ENCODE measurements around the gene SERPINA1.
A peak's percentile ranks its signal among the peaks of the same experiment; 100 is the strongest.

SERPINA1 gene

DNA sequence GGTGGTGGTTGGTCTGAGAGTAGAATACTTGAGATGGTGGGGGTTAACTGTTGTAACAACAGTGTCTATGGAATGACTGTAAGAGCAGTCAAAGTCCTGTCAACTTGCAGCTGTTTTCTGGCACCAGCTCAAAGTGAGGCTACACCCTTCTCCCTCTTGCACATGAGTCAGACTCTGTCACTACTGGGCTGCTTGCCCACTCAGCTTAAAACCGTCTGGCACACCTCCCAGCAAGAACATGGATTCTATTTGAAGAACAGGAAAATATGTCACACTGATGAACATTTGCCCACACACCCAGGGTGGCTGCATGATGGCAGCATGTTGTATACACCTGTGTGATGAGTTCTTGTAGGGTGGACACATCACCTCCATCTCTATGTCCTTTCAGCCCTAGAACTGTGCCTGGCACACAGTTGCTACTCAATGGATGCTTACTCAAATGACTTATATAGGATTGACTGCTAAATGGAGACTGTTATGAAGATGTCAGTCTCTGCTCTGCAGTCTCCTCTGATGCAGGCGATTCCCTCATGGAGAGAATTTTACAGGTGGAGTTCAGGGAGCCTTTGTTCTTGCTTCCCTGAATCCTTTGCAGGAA lies 46.0 kb downstream of the SERPINA1 start:
- Mint-ChIP-seq H3K4me3 (no peak overlapping the region), H3K36me3 (ENCODE audit: insufficient read depth) (no peaks in the 10 kb centered on the region), H3K9me3 (no peaks in the 10 kb centered on the region), H3K27ac (ENCODE audit: low read depth) (peak overlapping the region; percentile 1), H3K4me1 (peaks cover 21% of the 10 kb centered on the region), H3K27me3 (peaks cover 27% of the 10 kb centered on the region)
- no peak for DNase-seq (ENCODE audit: low spot score in 2 of 2)
- ATAC-seq (replicated peaks; ENCODE audit: extremely low read depth, poor library complexity, severe bottlenecking) = no peak

DNA sequence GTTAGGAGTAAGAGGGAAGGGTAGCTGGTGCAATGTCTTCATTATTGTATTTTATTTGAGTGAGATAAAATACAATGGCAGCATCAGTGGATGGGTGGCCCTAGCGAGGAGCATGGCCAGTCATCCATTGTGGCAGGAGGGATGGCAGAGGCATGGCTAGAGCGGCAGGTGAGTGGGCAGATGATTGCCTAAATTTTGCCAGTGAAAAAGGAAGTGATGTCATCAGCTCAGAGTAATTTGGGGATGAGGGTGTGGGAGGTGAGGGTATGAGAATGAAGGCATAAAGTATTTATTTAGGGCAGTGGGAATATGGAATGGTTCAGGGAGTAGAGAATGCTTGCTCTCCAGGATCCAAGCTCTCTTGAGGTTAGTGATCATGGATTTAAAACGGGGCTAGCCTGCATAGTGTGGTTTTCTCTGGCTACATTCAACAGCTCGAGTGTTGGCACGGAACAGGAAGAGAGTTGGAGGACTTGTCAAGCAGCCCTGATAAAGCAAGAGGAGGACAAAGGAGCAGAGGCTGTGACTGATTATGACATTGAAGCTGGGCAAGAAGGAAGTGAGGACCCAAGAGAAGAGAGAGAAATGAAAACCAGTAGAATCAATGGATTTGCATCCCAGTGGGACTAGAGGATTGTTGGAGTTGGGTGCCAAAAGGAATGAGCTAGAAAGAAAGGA lies 46.6 kb downstream of the SERPINA1 start:
- DNase-seq (ENCODE audit: low spot score in 2 of 2) (no peak), ATAC-seq (replicated peaks; ENCODE audit: extremely low read depth, poor library complexity, severe bottlenecking) (no peak)
- Mint-ChIP-seq H3K4me3 (no peak overlapping the region), H3K27me3 (peaks cover 27% of the 10 kb centered on the region), H3K9me3 (no peaks in the 10 kb centered on the region), H3K4me1 (peaks cover 21% of the 10 kb centered on the region), H3K27ac (ENCODE audit: low read depth) (peak overlapping the region; percentile 1), H3K36me3 (ENCODE audit: insufficient read depth) (no peaks in the 10 kb centered on the region)

DNA sequence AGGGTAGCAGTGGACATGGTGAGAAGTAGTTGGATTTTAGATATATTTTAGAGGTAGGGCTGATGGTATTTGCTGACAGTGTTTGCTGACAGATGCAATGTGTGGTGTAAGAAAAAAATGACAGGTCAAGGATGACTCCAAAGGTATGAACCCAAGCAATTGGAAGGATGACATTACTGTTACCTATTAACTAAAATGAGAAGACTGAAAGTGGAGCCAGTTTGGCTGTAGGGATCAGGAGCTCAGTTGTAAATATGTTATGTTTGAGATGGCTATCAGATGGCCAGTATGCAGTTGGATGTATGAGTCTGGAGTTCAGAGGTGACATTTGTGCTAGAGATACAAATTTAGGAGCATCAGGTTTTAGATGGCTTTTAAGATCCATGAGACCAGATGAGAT lies 47.9 kb downstream of the SERPINA1 start:
- H3K27me3 Mint-ChIP-seq = peaks cover 30% of the 10 kb centered on the region
- no peak overlapping the region for H3K4me3 Mint-ChIP-seq
- ATAC-seq (replicated peaks; ENCODE audit: extremely low read depth, poor library complexity, severe bottlenecking) (no peak), DNase-seq (ENCODE audit: low spot score in 2 of 2) (no peak)
- H3K27ac Mint-ChIP-seq (ENCODE audit: low read depth) = no peak overlapping the region
- H3K4me1 Mint-ChIP-seq = peaks cover 15% of the 10 kb centered on the region
- H3K9me3 Mint-ChIP-seq = no peaks in the 10 kb centered on the region
- H3K36me3 Mint-ChIP-seq (ENCODE audit: insufficient read depth) = no peaks in the 10 kb centered on the region

DNA sequence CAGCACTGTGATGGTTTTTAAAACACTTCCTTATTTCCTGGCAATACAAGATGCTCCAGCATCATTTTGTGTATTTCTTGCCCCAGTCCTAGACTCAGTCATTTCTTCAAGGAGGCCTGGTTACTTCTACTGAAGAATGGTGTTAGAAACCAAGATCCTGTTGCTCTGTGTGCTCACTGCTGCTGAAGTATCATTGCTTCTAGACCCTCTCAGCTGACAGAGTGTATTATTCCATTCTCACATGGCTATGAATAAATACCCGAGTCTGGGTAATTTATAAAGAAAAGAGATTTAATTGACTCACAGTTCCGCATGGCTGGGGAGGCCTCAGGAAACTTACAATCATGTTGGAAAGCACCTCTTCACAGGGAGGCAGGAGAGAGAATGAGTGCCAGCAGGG lies 50.4 kb downstream of the SERPINA1 start:
- Mint-ChIP-seq H3K4me1 (peaks cover 9% of the 10 kb centered on the region), H3K27me3 (peaks cover 50% of the 10 kb centered on the region), H3K36me3 (ENCODE audit: insufficient read depth) (no peaks in the 10 kb centered on the region), H3K27ac (ENCODE audit: low read depth) (no peak overlapping the region), H3K4me3 (no peak overlapping the region), H3K9me3 (no peaks in the 10 kb centered on the region)
- DNase-seq (ENCODE audit: low spot score in 2 of 2) = no peak
- ATAC-seq (replicated peaks; ENCODE audit: extremely low read depth, poor library complexity, severe bottlenecking) = no peak

DNA sequence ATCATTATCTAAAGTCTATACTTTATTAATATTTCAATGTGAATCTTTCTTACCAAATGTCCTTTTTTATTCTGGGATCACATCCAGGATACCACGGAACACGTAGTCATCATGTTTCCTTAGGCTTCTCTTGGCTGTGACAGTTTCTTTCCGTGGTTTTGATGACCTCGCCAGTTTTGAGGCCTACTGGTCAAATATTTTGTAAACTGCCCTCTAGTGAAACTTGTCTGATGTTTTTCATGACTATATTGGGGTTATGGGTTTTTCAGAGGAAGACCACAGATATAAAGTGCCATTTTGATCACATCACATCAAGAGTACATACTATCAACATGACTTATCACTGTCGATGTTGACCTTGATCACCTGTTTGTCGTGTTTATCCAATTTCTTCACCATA lies 51.1 kb downstream of the SERPINA1 start:
- Mint-ChIP-seq H3K27ac (ENCODE audit: low read depth) (no peak overlapping the region), H3K36me3 (ENCODE audit: insufficient read depth) (no peaks in the 10 kb centered on the region), H3K4me3 (no peak overlapping the region), H3K9me3 (no peaks in the 10 kb centered on the region), H3K4me1 (peaks cover 9% of the 10 kb centered on the region), H3K27me3 (peaks cover 50% of the 10 kb centered on the region)
- no peak for ATAC-seq (replicated peaks; ENCODE audit: extremely low read depth, poor library complexity, severe bottlenecking)
- no peak for DNase-seq (ENCODE audit: low spot score in 2 of 2)

DNA sequence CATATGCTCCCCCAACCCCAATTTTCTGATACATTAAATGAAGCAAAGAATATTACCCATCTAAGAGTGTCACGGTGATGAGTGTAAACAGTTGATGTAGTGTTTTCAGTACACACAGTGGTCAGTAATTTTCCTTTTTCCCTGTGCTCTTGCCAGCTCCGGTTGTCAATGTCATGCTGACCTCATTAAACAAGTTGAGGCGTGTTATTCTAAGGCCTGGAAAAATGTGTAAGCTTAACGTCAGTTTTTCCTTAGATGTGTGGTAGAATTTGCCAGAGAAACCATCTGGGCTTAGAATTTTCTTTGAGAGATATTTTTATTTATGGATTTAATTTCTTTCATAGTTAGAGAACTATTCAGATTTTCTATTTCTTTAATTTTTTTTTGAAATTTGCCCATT lies 53.5 kb downstream of the SERPINA1 start:
- peaks cover 38% of the 10 kb centered on the region for H3K27me3 Mint-ChIP-seq
- DNase-seq (ENCODE audit: low spot score in 2 of 2) (no peak), ATAC-seq (replicated peaks; ENCODE audit: extremely low read depth, poor library complexity, severe bottlenecking) (no peak)
- H3K4me1 Mint-ChIP-seq = no peaks in the 10 kb centered on the region
- no peaks in the 10 kb centered on the region for H3K9me3 Mint-ChIP-seq
- no peak overlapping the region for H3K4me3 Mint-ChIP-seq
- H3K27ac Mint-ChIP-seq (ENCODE audit: low read depth) = no peak overlapping the region
- no peaks in the 10 kb centered on the region for H3K36me3 Mint-ChIP-seq (ENCODE audit: insufficient read depth)

DNA sequence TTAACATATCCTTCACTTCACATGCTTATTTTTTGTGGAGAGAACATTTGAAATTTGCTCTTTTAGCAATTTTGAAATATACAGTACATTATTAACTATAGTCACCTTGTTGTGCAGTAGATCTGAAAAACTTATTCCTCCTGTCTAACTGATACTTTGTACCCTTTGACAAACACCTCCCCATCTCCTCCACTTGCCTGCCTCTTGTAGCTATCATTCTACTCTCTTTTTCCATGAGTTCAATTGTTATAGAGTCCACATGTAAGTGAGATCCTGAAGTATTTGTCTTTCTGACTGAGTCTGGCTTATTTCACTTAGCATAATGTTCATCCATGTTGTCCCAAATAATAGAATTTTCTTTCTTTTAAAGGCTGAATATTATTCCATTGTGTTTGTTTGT lies 55.8 kb downstream of the SERPINA1 start:
- DNase-seq (ENCODE audit: low spot score in 2 of 2) = no peak
- H3K9me3 Mint-ChIP-seq = no peaks in the 10 kb centered on the region
- no peak for ATAC-seq (replicated peaks; ENCODE audit: extremely low read depth, poor library complexity, severe bottlenecking)
- H3K4me3 Mint-ChIP-seq = no peak overlapping the region
- H3K4me1 Mint-ChIP-seq = no peaks in the 10 kb centered on the region
- H3K27me3 Mint-ChIP-seq = peaks cover 24% of the 10 kb centered on the region
- H3K36me3 Mint-ChIP-seq (ENCODE audit: insufficient read depth) = no peaks in the 10 kb centered on the region
- no peak overlapping the region for H3K27ac Mint-ChIP-seq (ENCODE audit: low read depth)

DNA sequence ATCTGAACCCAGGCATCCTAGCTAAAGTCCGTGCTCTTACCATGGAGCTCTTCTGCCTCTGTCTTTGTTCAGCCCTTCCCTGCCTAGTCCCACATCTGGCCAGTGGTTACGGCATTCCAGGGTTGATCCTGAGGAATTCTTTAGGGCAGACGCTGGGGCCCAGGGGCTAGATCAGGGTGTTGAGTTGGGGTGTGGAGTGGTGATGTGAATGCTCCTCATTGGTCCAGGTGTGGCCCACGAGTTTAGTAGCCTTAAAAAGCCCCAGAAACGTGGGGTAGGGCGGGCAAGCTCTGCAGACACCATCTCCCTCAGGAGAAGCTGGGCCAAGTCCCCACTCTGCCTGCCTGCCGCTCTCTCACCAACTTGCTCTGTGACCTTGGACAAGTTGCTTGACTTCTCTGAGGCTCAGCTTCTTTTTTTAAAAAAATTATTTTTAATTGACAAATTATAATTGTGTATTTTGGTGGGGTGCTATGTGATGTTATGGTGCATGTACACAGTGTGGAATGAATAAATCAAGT lies 56.3 kb downstream of the SERPINA1 start:
- Mint-ChIP-seq H3K4me3 (no peak overlapping the region), H3K27me3 (peaks cover 24% of the 10 kb centered on the region)

DNA sequence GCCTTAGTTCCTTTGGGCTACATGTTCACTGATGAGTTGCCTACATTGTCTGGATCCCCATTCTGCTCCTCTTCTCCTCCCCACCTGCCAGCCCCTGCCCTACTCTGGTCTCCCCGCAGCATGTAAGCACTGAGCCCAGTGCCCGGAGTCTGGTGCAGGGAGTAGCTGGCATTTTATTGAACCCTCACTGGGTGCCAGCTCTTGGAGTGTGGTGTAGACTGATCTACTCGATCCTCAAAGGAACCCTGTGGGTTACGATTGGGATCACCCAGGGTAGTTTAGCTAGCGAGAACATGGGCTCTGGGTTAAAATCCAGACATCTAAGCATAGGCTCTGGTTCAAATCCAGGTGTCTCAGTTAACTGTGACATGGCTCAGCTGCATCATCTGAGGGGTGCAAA lies 56.9 kb downstream of the SERPINA1 start:
- Mint-ChIP-seq H3K27ac (ENCODE audit: low read depth) (no peak overlapping the region), H3K36me3 (ENCODE audit: insufficient read depth) (no peaks in the 10 kb centered on the region), H3K4me3 (no peak overlapping the region), H3K4me1 (no peaks in the 10 kb centered on the region), H3K27me3 (peaks cover 24% of the 10 kb centered on the region), H3K9me3 (no peaks in the 10 kb centered on the region)
- ATAC-seq (replicated peaks; ENCODE audit: extremely low read depth, poor library complexity, severe bottlenecking) (no peak), DNase-seq (ENCODE audit: low spot score in 2 of 2) (no peak)

More for the DNA sequence above, 56.3 kb downstream of the SERPINA1 start:
- no peaks in the 10 kb centered on the region for H3K36me3 Mint-ChIP-seq (ENCODE audit: insufficient read depth)
- ATAC-seq (replicated peaks; ENCODE audit: extremely low read depth, poor library complexity, severe bottlenecking) (no peak), DNase-seq (ENCODE audit: low spot score in 2 of 2) (no peak)
- H3K9me3 Mint-ChIP-seq = no peaks in the 10 kb centered on the region
- no peak overlapping the region for H3K27ac Mint-ChIP-seq (ENCODE audit: low read depth)
- H3K4me1 Mint-ChIP-seq = no peaks in the 10 kb centered on the region

DNA sequence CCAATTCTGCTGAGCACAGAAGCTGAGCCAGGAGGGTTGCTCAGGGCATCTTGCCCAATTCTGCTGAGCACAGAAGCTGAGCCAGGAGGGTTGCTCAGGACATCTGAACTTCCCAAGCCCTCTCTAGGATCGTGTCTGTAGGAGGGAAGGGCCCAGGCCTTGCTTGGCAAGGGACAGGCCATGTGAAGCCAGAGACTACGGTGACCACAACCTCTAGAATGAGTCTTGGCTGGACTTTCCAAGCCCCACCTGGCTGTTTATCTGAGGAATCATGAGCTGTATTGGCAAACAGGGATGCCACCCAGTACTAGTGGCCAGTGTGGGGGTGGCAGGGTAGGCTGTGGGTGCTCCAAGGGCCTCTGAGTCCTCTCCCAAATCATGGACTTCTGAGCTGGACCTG lies 57.5 kb downstream of the SERPINA1 start:
- ATAC-seq (replicated peaks; ENCODE audit: extremely low read depth, poor library complexity, severe bottlenecking) (no peak), DNase-seq (ENCODE audit: low spot score in 2 of 2) (no peak)
- Mint-ChIP-seq H3K9me3 (no peaks in the 10 kb centered on the region), H3K27me3 (peaks cover 30% of the 10 kb centered on the region), H3K4me1 (no peaks in the 10 kb centered on the region), H3K4me3 (no peak overlapping the region), H3K36me3 (ENCODE audit: insufficient read depth) (no peaks in the 10 kb centered on the region), H3K27ac (ENCODE audit: low read depth) (no peak overlapping the region)

DNA sequence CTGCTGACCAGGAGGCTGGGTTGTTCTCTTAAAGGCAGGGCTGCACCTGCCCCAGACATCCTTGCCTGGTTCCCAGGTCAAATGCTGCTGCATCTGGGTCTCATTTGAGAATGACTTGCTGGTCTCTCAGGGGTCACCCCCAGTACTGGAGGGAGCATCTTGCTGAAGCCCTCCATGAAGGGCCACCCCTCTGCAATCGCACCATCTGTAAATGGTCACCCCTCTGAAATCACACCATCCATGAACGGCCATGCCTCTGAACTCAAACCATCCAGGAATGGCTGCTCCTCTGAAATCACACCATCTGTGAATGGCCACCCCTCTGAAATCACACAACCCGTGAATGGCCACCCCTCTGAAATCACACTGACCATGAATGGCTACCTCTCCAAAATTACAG lies 58.0 kb downstream of the SERPINA1 start:
- H3K4me1 Mint-ChIP-seq = no peaks in the 10 kb centered on the region
- ATAC-seq (replicated peaks; ENCODE audit: extremely low read depth, poor library complexity, severe bottlenecking) (no peak), DNase-seq (ENCODE audit: low spot score in 2 of 2) (no peak)
- H3K4me3 Mint-ChIP-seq = no peak overlapping the region
- no peaks in the 10 kb centered on the region for H3K9me3 Mint-ChIP-seq
- H3K27ac Mint-ChIP-seq (ENCODE audit: low read depth) = no peak overlapping the region
- no peaks in the 10 kb centered on the region for H3K36me3 Mint-ChIP-seq (ENCODE audit: insufficient read depth)
- H3K27me3 Mint-ChIP-seq = peaks cover 29% of the 10 kb centered on the region

DNA sequence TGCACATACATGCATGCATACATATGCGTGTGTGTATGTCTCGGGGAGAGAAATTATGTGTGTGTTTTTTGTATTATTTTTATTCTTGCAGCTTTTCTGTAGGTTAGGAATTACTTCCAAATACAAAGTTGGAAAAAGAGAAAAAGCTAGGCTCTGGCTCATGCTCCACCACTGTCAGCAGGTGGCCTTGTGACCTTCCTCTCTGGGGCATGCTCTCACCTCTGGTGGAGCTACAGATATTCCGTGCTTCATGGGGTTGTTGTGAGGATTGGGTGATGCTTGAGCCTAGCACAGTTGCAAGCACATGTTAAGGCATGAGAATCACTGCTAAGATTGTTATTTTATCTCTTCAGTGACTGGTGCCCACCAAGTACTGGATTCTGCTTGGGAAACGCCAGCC lies 58.5 kb downstream of the SERPINA1 start:
- peaks cover 23% of the 10 kb centered on the region for H3K27me3 Mint-ChIP-seq
- H3K36me3 Mint-ChIP-seq (ENCODE audit: insufficient read depth) = no peaks in the 10 kb centered on the region
- ATAC-seq (replicated peaks; ENCODE audit: extremely low read depth, poor library complexity, severe bottlenecking) (no peak), DNase-seq (ENCODE audit: low spot score in 2 of 2) (no peak)
- no peak overlapping the region for H3K27ac Mint-ChIP-seq (ENCODE audit: low read depth)
- no peak overlapping the region for H3K4me3 Mint-ChIP-seq
- no peaks in the 10 kb centered on the region for H3K4me1 Mint-ChIP-seq
- no peaks in the 10 kb centered on the region for H3K9me3 Mint-ChIP-seq

DNA sequence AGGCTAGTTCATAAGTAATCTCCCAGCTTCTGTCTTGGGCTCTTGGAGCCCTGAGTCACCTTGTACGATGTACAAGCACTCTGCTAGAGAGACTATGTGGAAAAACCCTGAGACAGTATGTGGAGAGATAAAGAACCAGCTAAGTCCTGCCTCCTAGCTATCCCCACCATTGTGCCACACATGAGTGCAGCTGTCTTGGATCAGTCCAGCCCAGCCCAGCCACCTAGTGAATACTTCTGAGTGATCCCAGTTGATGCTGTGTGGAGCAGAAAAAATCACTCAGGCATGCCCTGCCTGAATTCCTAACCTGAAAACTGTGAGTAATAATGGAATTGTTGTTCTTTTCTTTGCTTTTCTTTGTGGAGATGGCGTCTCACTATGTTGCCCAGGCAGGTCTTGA lies 60.2 kb downstream of the SERPINA1 start:
- no peaks in the 10 kb centered on the region for H3K9me3 Mint-ChIP-seq
- no peak overlapping the region for H3K4me3 Mint-ChIP-seq
- no peak for ATAC-seq (replicated peaks; ENCODE audit: extremely low read depth, poor library complexity, severe bottlenecking)
- no peak for DNase-seq (ENCODE audit: low spot score in 2 of 2)
- H3K27ac Mint-ChIP-seq (ENCODE audit: low read depth) = no peak overlapping the region
- peaks cover 9% of the 10 kb centered on the region for H3K27me3 Mint-ChIP-seq
- H3K36me3 Mint-ChIP-seq (ENCODE audit: insufficient read depth) = no peaks in the 10 kb centered on the region
- H3K4me1 Mint-ChIP-seq = no peaks in the 10 kb centered on the region

All from central memory CD8-positive, alpha-beta T cell (primary cell).